Fibroblast of lung (primary cell): ENCODE data around the gene ONECUT2.

Experiments used
- EZH2 ChIP-seq: IDR thresholded peaks from 2 replicates; pipeline ENCODE4 v1.5.1; 2012; ENCODE audit warnings: low read length, control low read depth, mild to moderate bottlenecking; ENCODE audit errors: missing control alignments
- TF ChIP-seq, protein P1 (sequence below), 2 donors: IDR thresholded peaks in 1 of 2; conservative IDR thresholded peaks in 1 of 2; 1 replicate in 1 of 2; 2 replicates in 1 of 2; pipeline ENCODE4 v1.5.1; 2011 to 2012; ENCODE audit warnings: low read length in 2 of 2, control low read depth in 1 of 2, inconsistent platforms in 1 of 2, low read depth in 1 of 2, mild to moderate bottlenecking in 1 of 2

DNA sequence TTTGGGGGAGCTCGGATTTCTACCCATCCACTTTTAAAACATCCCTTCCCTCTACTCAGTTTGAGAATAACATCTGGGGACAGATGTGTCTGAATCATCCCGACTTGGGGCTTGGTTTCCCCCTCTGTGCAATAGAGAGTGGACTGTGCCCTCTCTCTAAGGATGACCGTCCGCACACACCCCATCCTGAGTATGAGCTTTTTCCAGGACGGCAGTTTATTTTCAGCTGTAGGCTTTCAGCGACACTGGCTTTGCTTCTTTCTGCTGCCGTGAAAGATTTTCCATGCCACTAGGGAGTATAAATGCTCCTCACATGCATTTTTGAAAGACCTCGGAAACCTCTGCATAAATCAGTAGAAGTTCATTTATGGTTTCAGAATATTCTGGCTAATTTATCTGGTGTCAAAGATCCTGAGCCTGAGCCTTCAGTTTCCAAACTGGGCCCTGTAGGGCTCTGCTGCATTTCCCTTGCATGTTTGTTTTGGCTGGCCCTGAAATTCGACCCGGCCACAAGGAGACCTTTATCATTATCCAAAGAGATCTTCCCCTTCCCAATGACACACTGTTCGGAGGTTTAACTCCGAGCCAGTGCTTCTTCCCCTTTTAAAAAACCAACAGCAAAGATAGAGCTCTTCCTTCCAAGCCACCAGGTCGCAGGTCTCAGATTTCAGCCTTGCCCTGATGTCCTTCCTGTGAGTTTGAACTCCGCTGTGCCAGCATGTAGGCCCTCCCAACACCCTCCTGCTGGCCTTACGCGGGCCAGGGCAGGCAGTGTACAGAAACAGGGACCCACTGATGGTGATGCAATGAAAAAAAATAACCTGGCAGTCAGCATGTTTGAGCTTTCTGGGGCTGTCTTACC is 98.1 kb downstream of the ONECUT2 start:
- TF ChIP-seq EZH2, result no peak
- TF ChIP-seq, protein P1, sequence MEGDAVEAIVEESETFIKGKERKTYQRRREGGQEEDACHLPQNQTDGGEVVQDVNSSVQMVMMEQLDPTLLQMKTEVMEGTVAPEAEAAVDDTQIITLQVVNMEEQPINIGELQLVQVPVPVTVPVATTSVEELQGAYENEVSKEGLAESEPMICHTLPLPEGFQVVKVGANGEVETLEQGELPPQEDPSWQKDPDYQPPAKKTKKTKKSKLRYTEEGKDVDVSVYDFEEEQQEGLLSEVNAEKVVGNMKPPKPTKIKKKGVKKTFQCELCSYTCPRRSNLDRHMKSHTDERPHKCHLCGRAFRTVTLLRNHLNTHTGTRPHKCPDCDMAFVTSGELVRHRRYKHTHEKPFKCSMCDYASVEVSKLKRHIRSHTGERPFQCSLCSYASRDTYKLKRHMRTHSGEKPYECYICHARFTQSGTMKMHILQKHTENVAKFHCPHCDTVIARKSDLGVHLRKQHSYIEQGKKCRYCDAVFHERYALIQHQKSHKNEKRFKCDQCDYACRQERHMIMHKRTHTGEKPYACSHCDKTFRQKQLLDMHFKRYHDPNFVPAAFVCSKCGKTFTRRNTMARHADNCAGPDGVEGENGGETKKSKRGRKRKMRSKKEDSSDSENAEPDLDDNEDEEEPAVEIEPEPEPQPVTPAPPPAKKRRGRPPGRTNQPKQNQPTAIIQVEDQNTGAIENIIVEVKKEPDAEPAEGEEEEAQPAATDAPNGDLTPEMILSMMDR (conservative IDR thresholded peaks at IDR 0.05 in 1 of 2, IDR thresholded peaks at IDR 0.05 in 1 of 2; ENCODE audit: low read depth in 1 of 2, low read length in 2 of 2), result no peak
